ENCODE data around the gene CDC27. TPM values are rescaled to one million over a fixed set of nuclear protein-coding genes. Genes with fewer than 3 reads are reported as not detected.

Gene CDC27
- total and polyA plus RNA-seq, 2 experiments from 2014 or later, result 35.6 to 63.5 TPM

DNA sequence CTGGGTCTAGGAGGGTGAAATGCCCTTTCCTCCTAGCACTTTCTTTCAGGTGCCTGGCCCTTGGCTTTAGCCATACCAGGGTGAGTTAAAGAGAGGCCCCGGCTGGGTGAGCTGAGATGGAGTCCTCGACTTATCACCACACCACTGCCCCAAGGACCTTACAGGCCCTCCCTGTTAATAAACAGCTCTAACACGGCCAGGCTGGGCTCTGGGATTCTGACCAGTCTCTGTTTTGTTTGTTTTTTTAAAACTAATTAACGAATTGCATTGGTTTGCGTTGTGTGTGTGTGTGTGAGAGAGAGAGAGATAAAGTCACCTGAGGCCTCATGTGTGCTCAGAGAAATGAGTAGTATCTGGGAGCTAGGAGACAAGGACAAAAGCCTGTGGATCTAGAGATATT, 34.4 kb upstream of the CDC27 start:
- Histone ChIP-seq H4K20me1 (ENCODE audit: insufficient read depth, poor library complexity, severe bottlenecking) (no peaks in the 10 kb centered on the region), H3K27me3 (no peaks in the 10 kb centered on the region), H3K27ac (peak overlapping the region; percentile 81), H3K9me3 (ENCODE audit: low read depth) (peaks cover 6% of the 10 kb centered on the region), H3K9me2 (replicated peaks; ENCODE audit: insufficient read depth) (no peaks in the 10 kb centered on the region), H3K4me3 (no peak overlapping the region), H3K36me3 (replicated peaks; ENCODE audit: insufficient read depth, low read depth) (no peaks in the 10 kb centered on the region), H3K79me2 (no peaks in the 10 kb centered on the region), H3K4me1 (ENCODE audit: insufficient read depth) (peaks cover 14% of the 10 kb centered on the region), H2AFZ (no peak overlapping the region), H3K4me2 (no peak overlapping the region)
- DNase-seq (ENCODE audit: low spot score), result peak; percentile 69
- WGBS (ENCODE audit: low lambda C conversion rate, missing lambda C conversion rate), result 20% methylated on average over 5 of the region's 5 CpGs
- TF ChIP-seq, protein P1, sequence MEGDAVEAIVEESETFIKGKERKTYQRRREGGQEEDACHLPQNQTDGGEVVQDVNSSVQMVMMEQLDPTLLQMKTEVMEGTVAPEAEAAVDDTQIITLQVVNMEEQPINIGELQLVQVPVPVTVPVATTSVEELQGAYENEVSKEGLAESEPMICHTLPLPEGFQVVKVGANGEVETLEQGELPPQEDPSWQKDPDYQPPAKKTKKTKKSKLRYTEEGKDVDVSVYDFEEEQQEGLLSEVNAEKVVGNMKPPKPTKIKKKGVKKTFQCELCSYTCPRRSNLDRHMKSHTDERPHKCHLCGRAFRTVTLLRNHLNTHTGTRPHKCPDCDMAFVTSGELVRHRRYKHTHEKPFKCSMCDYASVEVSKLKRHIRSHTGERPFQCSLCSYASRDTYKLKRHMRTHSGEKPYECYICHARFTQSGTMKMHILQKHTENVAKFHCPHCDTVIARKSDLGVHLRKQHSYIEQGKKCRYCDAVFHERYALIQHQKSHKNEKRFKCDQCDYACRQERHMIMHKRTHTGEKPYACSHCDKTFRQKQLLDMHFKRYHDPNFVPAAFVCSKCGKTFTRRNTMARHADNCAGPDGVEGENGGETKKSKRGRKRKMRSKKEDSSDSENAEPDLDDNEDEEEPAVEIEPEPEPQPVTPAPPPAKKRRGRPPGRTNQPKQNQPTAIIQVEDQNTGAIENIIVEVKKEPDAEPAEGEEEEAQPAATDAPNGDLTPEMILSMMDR (IDR thresholded peaks at IDR 0.05; ENCODE audit: poor library complexity), result no peak
- TF ChIP-seq EZH2phosphoT487 (IDR thresholded peaks at IDR 0.05; ENCODE audit: low read depth, severe bottlenecking, unreplicated experiment) (no peak), EZH2 (IDR thresholded peaks at IDR 0.05; ENCODE audit: borderline replicate concordance) (no peak)

DNA sequence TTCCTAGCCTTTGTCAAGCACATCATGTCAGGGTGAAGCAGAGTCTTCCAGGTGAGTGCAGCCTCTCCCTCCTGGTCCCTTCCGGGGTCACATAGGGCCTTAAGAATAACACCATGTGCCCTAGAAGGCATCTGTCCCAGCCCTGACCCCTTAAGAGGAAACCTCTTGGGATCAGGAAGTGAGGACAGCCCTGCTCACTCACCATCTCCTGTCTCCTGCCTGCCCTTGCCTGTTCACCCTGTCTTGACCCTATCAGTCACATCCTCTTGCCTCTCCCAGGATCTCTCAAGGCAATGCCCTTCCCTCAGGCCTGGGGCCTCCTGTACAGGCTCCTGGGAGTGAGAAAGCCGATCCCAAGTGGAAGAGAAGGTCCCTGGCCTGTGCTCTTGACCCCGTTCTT, 33.9 kb upstream of the CDC27 start:
- 84% methylated on average over 3 of the region's 3 CpGs for WGBS (ENCODE audit: low lambda C conversion rate, missing lambda C conversion rate)
- H3K27ac ChIP-seq, result peak overlapping the region; percentile 81
- no peak overlapping the region for H3K4me3 ChIP-seq
- H3K9me2 ChIP-seq (replicated peaks; ENCODE audit: insufficient read depth), result no peaks in the 10 kb centered on the region
- TF ChIP-seq, protein P1 (IDR thresholded peaks at IDR 0.05; ENCODE audit: poor library complexity), result no peak
- TF ChIP-seq EZH2phosphoT487 (IDR thresholded peaks at IDR 0.05; ENCODE audit: low read depth, severe bottlenecking, unreplicated experiment), result no peak
- no peak for TF ChIP-seq EZH2 (IDR thresholded peaks at IDR 0.05; ENCODE audit: borderline replicate concordance)
- H4K20me1 ChIP-seq (ENCODE audit: insufficient read depth, poor library complexity, severe bottlenecking), result no peaks in the 10 kb centered on the region
- H3K4me1 ChIP-seq (ENCODE audit: insufficient read depth), result peaks cover 15% of the 10 kb centered on the region
- DNase-seq (ENCODE audit: low spot score), result no peak
- no peak overlapping the region for H3K4me2 ChIP-seq
- H3K79me2 ChIP-seq, result no peaks in the 10 kb centered on the region
- H3K27me3 ChIP-seq, result no peaks in the 10 kb centered on the region
- peaks cover 6% of the 10 kb centered on the region for H3K9me3 ChIP-seq (ENCODE audit: low read depth)
- H2AFZ ChIP-seq, result no peak overlapping the region
- no peaks in the 10 kb centered on the region for H3K36me3 ChIP-seq (replicated peaks; ENCODE audit: insufficient read depth, low read depth)

DNA sequence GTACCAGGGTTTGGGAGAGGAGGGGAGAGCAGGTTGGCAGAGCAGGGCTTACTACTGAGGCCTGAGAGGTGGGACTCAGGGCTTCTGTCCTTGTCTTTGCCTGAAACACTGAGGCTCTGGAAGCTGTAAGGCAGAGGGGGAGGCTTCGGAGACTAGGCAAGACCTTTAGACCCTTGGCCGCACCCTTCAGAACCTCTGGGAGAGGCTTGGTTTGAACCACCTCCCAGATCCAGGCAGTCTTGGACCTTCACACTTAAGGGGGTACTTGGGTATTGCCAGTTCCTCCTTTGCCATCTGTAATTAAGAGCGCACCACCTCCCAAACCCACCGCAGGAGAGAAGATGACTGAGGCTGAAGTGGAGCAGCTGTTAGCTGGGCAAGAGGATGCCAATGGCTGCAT, 33.0 kb upstream of the CDC27 start:
- Histone ChIP-seq H4K20me1 (ENCODE audit: insufficient read depth, poor library complexity, severe bottlenecking) (no peaks in the 10 kb centered on the region), H3K27me3 (no peaks in the 10 kb centered on the region), H2AFZ (no peak overlapping the region), H3K4me1 (ENCODE audit: insufficient read depth) (peaks cover 15% of the 10 kb centered on the region), H3K4me2 (no peak overlapping the region), H3K27ac (no peak overlapping the region), H3K9me3 (ENCODE audit: low read depth) (peaks cover 6% of the 10 kb centered on the region), H3K36me3 (replicated peaks; ENCODE audit: insufficient read depth, low read depth) (no peaks in the 10 kb centered on the region), H3K79me2 (no peaks in the 10 kb centered on the region), H3K4me3 (no peak overlapping the region), H3K9me2 (replicated peaks; ENCODE audit: insufficient read depth) (no peaks in the 10 kb centered on the region)
- 89% methylated on average over 4 of the region's 4 CpGs for WGBS (ENCODE audit: low lambda C conversion rate, missing lambda C conversion rate)
- no peak for TF ChIP-seq EZH2 (IDR thresholded peaks at IDR 0.05; ENCODE audit: borderline replicate concordance)
- TF ChIP-seq EZH2phosphoT487 (IDR thresholded peaks at IDR 0.05; ENCODE audit: low read depth, severe bottlenecking, unreplicated experiment), result no peak
- TF ChIP-seq, protein P1 (IDR thresholded peaks at IDR 0.05; ENCODE audit: poor library complexity), result no peak
- no peak for DNase-seq (ENCODE audit: low spot score)

DNA sequence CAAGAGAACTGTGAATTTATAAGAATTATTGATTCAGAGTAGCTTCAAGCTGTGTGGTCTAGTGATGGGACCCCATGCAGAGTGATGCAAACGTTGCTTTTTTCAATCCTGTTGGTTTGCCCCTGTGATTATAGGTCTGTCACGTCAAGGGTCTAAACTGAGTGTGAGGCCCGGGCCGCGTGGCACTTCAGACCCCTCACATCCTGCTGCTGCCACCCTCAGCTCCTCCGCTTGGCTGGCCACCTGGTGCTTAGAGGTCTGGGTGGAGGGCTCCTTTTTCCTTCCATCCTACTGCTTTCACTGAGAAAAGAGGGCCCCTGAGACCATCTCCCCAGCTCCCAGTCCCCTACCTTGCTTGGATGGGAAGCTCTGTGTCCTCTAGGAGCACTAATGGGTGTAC, 32.1 kb upstream of the CDC27 start:
- no peak overlapping the region for H2AFZ ChIP-seq
- H3K27ac ChIP-seq, result no peak overlapping the region
- TF ChIP-seq, protein P1 (IDR thresholded peaks at IDR 0.05; ENCODE audit: poor library complexity), result no peak
- no peak for TF ChIP-seq EZH2 (IDR thresholded peaks at IDR 0.05; ENCODE audit: borderline replicate concordance)
- TF ChIP-seq EZH2phosphoT487 (IDR thresholded peaks at IDR 0.05; ENCODE audit: low read depth, severe bottlenecking, unreplicated experiment), result no peak
- H3K4me1 ChIP-seq (ENCODE audit: insufficient read depth), result peaks cover 15% of the 10 kb centered on the region
- H3K36me3 ChIP-seq (replicated peaks; ENCODE audit: insufficient read depth, low read depth), result no peaks in the 10 kb centered on the region
- no peaks in the 10 kb centered on the region for H3K9me2 ChIP-seq (replicated peaks; ENCODE audit: insufficient read depth)
- WGBS (ENCODE audit: low lambda C conversion rate, missing lambda C conversion rate), result 88% methylated on average over 6 of the region's 6 CpGs
- H3K4me3 ChIP-seq, result no peak overlapping the region
- no peak for DNase-seq (ENCODE audit: low spot score)
- peaks cover 6% of the 10 kb centered on the region for H3K9me3 ChIP-seq (ENCODE audit: low read depth)
- H4K20me1 ChIP-seq (ENCODE audit: insufficient read depth, poor library complexity, severe bottlenecking), result no peaks in the 10 kb centered on the region
- H3K4me2 ChIP-seq, result peak overlapping the region; percentile 22
- no peaks in the 10 kb centered on the region for H3K27me3 ChIP-seq
- H3K79me2 ChIP-seq, result no peaks in the 10 kb centered on the region
